NB4 (cell line): ENCODE results near the gene ITGB8.

Source experiments
- DNase-seq: peaks from one replicate; pipeline ENCODE4 v3.0.0; 2010; ENCODE audit warnings: low read depth
- H3K4me3 ChIP-seq: one replicate; pipeline ENCODE4 v1.5.1; 2011; ENCODE audit warnings: mild to moderate bottlenecking, low read depth, low read length, moderate library complexity
- CTCF ChIP-seq: IDR thresholded peaks from one replicate; pipeline ENCODE4 v1.5.1; 2012; ENCODE audit warnings: low read depth, low read length
- MAX ChIP-seq: IDR thresholded peaks from 2 replicates; pipeline ENCODE4 v1.6.1; 2011; ENCODE audit warnings: low read depth, low read length
- MYC ChIP-seq: IDR thresholded peaks from 2 replicates; pipeline ENCODE4 v1.6.1; 2011; ENCODE audit warnings: low read depth, low read length
- POLR2A ChIP-seq: IDR thresholded peaks from 2 replicates; pipeline ENCODE4 v1.6.1; 2011; ENCODE audit warnings: mild to moderate bottlenecking; ENCODE audit not compliant: insufficient read length; ENCODE audit errors: extremely low read depth

Gene ITGB8

GRCh38 chr7:20344396-20344795, 13.7 kb downstream of the ITGB8 start:
- TF ChIP-seq POLR2A (no peak), MAX (no peak)
- no peak overlapping the region for H3K4me3 ChIP-seq
- no peak for DNase-seq

- TF ChIP-seq MYC, result no peak
- no peak for TF ChIP-seq CTCF
- no peak for TF ChIP-seq POLR2A
- TF ChIP-seq MAX, result no peak
- DNase-seq, result no peak
- H3K4me3 ChIP-seq, result no peak overlapping the region
Measured at GRCh38 chr7:20346577-20346976, 15.9 kb downstream of the ITGB8 start.

- no peak for TF ChIP-seq MAX
- TF ChIP-seq POLR2A, result no peak
- TF ChIP-seq CTCF, result no peak
- no peak for TF ChIP-seq MYC
- DNase-seq, result no peak
- no peak overlapping the region for H3K4me3 ChIP-seq
Measured at GRCh38 chr7:20347680-20348079, 17.0 kb downstream of the ITGB8 start.

- no peak for DNase-seq
- TF ChIP-seq MYC, result no peak
- no peak for TF ChIP-seq MAX
- H3K4me3 ChIP-seq, result no peak overlapping the region
Measured at GRCh38 chr7:20348125-20348807, 17.6 kb downstream of the ITGB8 start.

GRCh38 chr7:20350518-20350951, 19.8 kb downstream of the ITGB8 start:
- TF ChIP-seq CTCF (no peak), MYC (no peak), POLR2A (no peak), MAX (no peak)
- H3K4me3 ChIP-seq, result no peak overlapping the region
- no peak for DNase-seq

- TF ChIP-seq POLR2A, result no peak
- no peak for TF ChIP-seq CTCF
- no peak for TF ChIP-seq MYC
- TF ChIP-seq MAX, result no peak
- no peak for DNase-seq
- H3K4me3 ChIP-seq, result no peak overlapping the region
Measured at GRCh38 chr7:20350996-20351692, 20.4 kb downstream of the ITGB8 start.
